HG02973 (cell line): ENCODE results near the gene LRIG1.
A peak's percentile ranks its signal among the peaks of the same experiment; 100 is the strongest.

Experiments used
- ATAC-seq: cut with Tn5 transposase; IDR thresholded peaks from one replicate; pipeline ENCODE4 v1.9.1; 2021; ENCODE audit warnings: moderate library complexity; ENCODE audit not compliant: unreplicated experiment

The LRIG1 gene

GRCh38 chr3:66490984-66491383 is 9.8 kb downstream of the LRIG1 start:
- no peak for ATAC-seq

- no peak for ATAC-seq
Observed at GRCh38 chr3:66490214-66490613, 10.6 kb downstream of the LRIG1 start.

GRCh38 chr3:66489581-66489980 is 11.2 kb downstream of the LRIG1 start:
- ATAC-seq, result no peak

GRCh38 chr3:66489115-66489514 is 11.7 kb downstream of the LRIG1 start:
- no peak for ATAC-seq

GRCh38 chr3:66488492-66488891 is 12.3 kb downstream of the LRIG1 start:
- ATAC-seq, result no peak

- no peak for ATAC-seq
Observed at GRCh38 chr3:66487465-66487864, 13.4 kb downstream of the LRIG1 start.

GRCh38 chr3:66486646-66487045 is 14.2 kb downstream of the LRIG1 start:
- no peak for ATAC-seq

GRCh38 chr3:66486202-66486601 is 14.6 kb downstream of the LRIG1 start:
- ATAC-seq, result no peak

GRCh38 chr3:66485291-66485968 is 15.4 kb downstream of the LRIG1 start:
- no peak for ATAC-seq

- ATAC-seq, result no peak
Observed at GRCh38 chr3:66484106-66484844, 16.5 kb downstream of the LRIG1 start.

- ATAC-seq, result no peak
Observed at GRCh38 chr3:66483409-66483906, 17.4 kb downstream of the LRIG1 start.

- no peak for ATAC-seq
Observed at GRCh38 chr3:66483006-66483405, 17.8 kb downstream of the LRIG1 start.

- no peak for ATAC-seq
Observed at GRCh38 chr3:66482018-66482404, 18.8 kb downstream of the LRIG1 start.

- ATAC-seq, result no peak
Observed at GRCh38 chr3:66481071-66482017, 19.5 kb downstream of the LRIG1 start.

- ATAC-seq, result no peak
Observed at GRCh38 chr3:66480666-66481065, 20.2 kb downstream of the LRIG1 start.

- peak; percentile 43 for ATAC-seq
Observed at GRCh38 chr3:66479532-66479947, 21.3 kb downstream of the LRIG1 start.

- no peak for ATAC-seq
Observed at GRCh38 chr3:66478960-66479359, 21.9 kb downstream of the LRIG1 start.

GRCh38 chr3:66477856-66478255 is 23.0 kb downstream of the LRIG1 start:
- no peak for ATAC-seq

GRCh38 chr3:66476852-66477381 is 23.9 kb downstream of the LRIG1 start:
- no peak for ATAC-seq

GRCh38 chr3:66475386-66476020 is 25.3 kb downstream of the LRIG1 start:
- no peak for ATAC-seq

- ATAC-seq, result no peak
Observed at GRCh38 chr3:66473692-66474091, 27.1 kb downstream of the LRIG1 start.
